22Rv1 (cell line): Measurements from ENCODE around the gene FUT6.
"Not testable (repeated sequence)": the region's sequence is repeated elsewhere in the genome, so short reads cannot be mapped to it uniquely, and the experiment has no call there.

Experiments used
- H3K27ac ChIP-seq: fragments of 450-650 bp; 2 replicates; pipeline ENCODE4 v1.5.1; 2017
- ZFX ChIP-seq: fragments of 450-650 bp; IDR thresholded peaks from 2 replicates; pipeline ENCODE4 v1.6.1; 2017; ENCODE audit warnings: antibody characterized with exemption, borderline replicate concordance
- TF ChIP-seq, protein P1 (sequence below): fragments of 450-650 bp; IDR thresholded peaks from 2 replicates; pipeline ENCODE4 v1.5.1; 2017; ENCODE audit warnings: mild to moderate bottlenecking

The FUT6 gene

GRCh38 chr19:5877882-5878281, 38.4 kb upstream of the FUT6 start:
- no peak overlapping the region for H3K27ac ChIP-seq
- TF ChIP-seq ZFX = no peak
- TF ChIP-seq, protein P1, sequence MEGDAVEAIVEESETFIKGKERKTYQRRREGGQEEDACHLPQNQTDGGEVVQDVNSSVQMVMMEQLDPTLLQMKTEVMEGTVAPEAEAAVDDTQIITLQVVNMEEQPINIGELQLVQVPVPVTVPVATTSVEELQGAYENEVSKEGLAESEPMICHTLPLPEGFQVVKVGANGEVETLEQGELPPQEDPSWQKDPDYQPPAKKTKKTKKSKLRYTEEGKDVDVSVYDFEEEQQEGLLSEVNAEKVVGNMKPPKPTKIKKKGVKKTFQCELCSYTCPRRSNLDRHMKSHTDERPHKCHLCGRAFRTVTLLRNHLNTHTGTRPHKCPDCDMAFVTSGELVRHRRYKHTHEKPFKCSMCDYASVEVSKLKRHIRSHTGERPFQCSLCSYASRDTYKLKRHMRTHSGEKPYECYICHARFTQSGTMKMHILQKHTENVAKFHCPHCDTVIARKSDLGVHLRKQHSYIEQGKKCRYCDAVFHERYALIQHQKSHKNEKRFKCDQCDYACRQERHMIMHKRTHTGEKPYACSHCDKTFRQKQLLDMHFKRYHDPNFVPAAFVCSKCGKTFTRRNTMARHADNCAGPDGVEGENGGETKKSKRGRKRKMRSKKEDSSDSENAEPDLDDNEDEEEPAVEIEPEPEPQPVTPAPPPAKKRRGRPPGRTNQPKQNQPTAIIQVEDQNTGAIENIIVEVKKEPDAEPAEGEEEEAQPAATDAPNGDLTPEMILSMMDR = no peak

- H3K27ac ChIP-seq = no peak overlapping the region
- TF ChIP-seq, protein P1 = no peak
- no peak for TF ChIP-seq ZFX
Measured at GRCh38 chr19:5877427-5877826, 37.9 kb upstream of the FUT6 start.

DNA sequence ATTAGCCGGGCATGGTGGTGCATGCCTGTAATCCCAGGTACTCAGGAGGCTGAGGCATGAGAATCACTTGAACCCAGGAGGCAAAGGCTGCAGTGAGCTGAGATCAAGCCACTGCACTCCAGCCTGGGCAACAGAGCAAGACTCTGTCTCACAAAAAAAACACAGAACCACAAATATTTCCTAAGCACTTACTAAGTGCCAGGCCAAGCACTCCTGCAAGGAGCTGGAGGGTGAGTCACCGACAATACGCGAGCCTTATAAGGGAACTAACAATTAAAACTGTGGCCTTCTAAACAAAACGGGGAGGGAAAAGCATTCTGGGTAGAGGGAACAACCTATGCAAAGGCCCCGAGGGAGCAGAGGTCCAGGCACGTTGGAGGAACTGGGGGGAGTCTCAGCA, 35.0 kb upstream of the FUT6 start:
- not testable (repeated sequence) for H3K27ac ChIP-seq

DNA sequence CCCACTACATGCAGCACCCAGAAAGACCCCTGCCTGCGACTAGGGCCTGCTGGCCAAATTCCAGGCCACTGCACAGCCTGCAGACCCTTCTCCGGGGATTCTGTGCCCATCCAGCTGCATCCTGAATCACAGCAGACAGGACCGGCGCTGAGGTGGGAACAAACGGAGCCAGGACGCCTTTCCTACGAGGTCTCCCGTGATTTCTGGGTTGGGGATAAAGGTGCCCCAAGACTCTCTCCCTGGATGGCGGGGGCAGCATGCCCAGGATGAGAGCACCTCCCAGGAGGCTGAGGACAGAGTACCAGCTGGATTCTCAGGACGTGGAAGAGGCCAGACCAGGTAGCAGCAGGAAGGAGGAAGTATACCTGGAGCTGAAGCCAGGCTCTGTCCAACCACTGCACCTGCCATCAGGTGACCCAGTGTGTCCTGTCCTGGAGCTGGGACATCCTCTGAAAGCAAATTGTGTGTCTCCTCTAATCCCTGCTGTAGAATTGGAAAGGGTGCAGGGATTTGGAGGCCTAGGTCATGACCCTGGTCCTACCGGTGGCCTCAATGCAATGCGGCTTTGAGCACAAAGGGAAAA, 34.2 kb upstream of the FUT6 start:
- TF ChIP-seq, protein P1 = no peak
- TF ChIP-seq ZFX = no peak
- no peak overlapping the region for H3K27ac ChIP-seq

DNA sequence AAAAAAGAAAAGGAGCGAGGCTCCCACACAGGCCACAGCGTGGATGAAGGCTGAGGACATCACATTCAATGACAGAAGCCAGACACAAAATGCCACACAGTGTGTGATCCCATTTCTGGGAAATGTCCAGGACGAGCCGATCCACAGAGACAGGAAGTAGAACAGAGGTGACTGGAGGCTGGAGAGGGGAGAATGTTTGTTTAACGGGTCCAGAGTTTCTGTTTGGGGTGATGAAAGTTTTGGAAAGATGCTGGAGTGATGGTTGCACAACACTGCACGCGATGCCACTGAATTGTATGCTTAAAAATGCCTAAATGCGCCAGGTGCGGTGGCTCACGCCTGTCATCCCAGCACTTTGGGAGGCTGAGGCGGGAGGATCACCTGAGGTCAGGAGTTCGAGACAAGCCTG, 31.5 kb upstream of the FUT6 start:
- no peak for TF ChIP-seq ZFX
- no peak overlapping the region for H3K27ac ChIP-seq

GRCh38 chr19:5867201-5868136, 28.0 kb upstream of the FUT6 start:
- no peak for TF ChIP-seq ZFX
- TF ChIP-seq, protein P1 = no peak
- H3K27ac ChIP-seq = no peak overlapping the region

DNA sequence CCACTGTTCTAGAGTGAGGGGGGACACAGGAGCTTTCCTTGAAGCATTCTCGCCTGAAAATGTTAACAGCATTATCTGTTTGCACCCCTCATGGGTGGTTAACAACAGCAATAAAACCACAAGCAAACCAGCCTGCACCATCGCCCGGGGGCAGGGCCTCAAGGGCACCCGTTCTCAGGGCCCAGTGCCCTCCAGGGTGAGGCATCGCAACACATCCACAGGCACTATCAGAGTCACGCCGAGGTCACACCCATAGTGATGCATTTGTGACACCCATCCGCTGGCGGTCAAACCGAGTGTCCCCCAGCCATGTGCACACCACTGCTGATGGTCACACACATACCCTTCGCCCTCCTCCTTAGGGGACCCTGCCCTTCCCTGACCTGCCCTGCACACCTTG, 26.3 kb upstream of the FUT6 start:
- H3K27ac ChIP-seq = no peak overlapping the region
- TF ChIP-seq ZFX = no peak
- TF ChIP-seq, protein P1 = no peak

- H3K27ac ChIP-seq = no peak overlapping the region
- no peak for TF ChIP-seq ZFX
- TF ChIP-seq, protein P1 = peak; percentile 19; the same call in 1 of the 2 replicates
Measured at GRCh38 chr19:5864725-5865486, 25.4 kb upstream of the FUT6 start.
